AG20443 (cell line): ENCODE measurements around the gene UVRAG.

Experiments used
- DNase-seq: peaks from one replicate; pipeline ENCODE4 v3.0.0; 2012; ENCODE audit warnings: low spot score, mixed read lengths

Gene UVRAG

GRCh38 chr11:76152741-76153570 lies 337.9 kb downstream of the UVRAG start:
- DNase-seq = no peak

DNA sequence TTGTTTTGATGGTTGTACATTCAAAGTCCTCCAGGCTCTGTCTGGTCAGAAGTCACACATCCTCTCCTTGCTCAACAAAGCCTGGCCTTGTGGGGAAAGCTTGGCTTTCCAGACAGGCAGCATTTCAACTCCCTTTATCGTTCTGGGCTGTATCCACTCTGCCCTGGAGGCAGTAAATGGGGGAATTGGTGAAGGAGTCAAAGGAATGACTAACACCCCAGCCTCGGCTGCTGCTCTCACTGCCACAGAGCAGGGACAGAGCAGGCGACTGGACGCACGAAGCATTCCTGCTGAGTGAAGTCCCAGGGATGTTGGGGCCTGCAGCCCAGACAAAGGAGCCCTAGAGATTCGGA lies 338.5 kb downstream of the UVRAG start:
- DNase-seq = peak; percentile 89

DNA sequence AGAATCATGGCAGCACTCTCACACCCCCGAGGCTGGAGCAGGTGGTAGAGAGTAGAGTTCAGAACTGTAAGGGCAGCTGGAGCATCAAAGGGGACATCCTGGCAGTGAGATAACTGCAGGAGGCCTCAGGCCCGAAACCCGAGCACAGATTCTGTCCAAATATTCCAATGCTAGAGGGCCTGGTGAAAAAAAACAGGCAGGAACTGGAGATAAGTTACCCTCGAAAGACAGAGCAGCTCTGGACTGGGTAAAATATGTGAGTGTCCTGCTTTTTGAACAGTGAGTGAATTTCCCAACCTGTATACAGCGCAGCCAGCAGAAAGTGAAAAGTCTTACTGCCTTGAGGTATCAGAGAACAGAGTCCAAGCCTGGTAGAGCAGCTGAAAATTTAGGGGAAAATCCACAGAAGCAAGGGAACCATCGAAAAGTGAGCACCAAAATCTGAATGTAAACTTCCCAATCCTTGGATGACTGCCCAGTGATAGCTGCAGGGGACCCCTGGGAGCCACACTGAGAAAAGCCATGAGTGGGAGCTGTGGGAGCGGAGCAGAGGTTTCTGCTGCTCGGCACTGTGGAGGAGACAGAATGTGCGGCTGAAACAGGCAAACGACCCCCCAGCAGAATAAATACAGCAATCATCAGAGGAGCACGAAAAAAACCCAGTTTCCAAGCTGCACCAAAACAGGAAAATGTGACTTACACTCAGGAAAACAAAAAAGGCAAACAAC lies 340.7 kb downstream of the UVRAG start:
- no peak for DNase-seq

- DNase-seq = no peak
These were observed 342.0 kb downstream of the UVRAG start for GRCh38 chr11:76156971-76157427.

- no peak for DNase-seq
These were observed 342.9 kb downstream of the UVRAG start for GRCh38 chr11:76157891-76158290.

GRCh38 chr11:76158394-76159302 lies 343.6 kb downstream of the UVRAG start:
- DNase-seq = no peak

- DNase-seq = no peak
These were observed 344.4 kb downstream of the UVRAG start for GRCh38 chr11:76159303-76159937.

- no peak for DNase-seq
These were observed 345.1 kb downstream of the UVRAG start for GRCh38 chr11:76159983-76160661.

- no peak for DNase-seq
These were observed 345.8 kb downstream of the UVRAG start for GRCh38 chr11:76160856-76161255.

DNA sequence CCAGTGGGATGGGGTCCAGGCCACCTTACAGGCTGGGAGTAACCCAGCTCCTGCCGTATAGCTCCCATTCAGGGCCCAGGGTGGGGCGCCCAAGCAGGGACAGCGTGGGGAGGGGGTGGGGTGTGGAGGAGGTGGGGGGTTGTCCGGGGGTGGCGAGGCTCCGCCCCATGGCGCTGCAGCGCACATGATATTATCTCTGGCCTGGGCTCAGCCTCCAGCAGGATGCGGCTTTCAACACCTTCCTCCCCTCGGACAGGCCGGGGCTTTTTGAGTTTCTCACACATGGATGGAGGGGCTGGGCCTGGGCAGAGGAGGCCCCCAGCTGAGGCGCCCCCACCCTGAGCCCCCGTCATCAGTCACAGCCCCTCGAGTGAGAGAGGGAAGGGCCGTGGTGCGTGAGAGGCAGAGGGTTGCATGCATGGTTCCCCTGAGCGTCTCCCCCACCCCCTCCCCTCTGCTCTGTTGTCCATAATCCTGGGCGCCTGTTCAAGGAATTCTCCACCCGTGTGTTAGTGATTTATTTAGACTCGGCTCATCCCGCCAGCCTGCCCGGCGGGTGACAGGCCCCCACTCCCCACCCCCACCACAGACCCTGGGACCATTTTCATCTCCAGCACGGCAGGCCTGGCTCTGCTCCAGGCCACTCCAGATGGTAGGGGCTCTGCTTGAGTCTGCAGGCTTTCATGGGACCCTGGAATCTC lies 346.4 kb downstream of the UVRAG start:
- peak; percentile 76 for DNase-seq

GRCh38 chr11:76162336-76163288 lies 347.6 kb downstream of the UVRAG start:
- no peak for DNase-seq

GRCh38 chr11:76163289-76163880 lies 348.4 kb downstream of the UVRAG start:
- no peak for DNase-seq

- no peak for DNase-seq
These were observed 349.1 kb downstream of the UVRAG start for GRCh38 chr11:76164081-76164480.

DNA sequence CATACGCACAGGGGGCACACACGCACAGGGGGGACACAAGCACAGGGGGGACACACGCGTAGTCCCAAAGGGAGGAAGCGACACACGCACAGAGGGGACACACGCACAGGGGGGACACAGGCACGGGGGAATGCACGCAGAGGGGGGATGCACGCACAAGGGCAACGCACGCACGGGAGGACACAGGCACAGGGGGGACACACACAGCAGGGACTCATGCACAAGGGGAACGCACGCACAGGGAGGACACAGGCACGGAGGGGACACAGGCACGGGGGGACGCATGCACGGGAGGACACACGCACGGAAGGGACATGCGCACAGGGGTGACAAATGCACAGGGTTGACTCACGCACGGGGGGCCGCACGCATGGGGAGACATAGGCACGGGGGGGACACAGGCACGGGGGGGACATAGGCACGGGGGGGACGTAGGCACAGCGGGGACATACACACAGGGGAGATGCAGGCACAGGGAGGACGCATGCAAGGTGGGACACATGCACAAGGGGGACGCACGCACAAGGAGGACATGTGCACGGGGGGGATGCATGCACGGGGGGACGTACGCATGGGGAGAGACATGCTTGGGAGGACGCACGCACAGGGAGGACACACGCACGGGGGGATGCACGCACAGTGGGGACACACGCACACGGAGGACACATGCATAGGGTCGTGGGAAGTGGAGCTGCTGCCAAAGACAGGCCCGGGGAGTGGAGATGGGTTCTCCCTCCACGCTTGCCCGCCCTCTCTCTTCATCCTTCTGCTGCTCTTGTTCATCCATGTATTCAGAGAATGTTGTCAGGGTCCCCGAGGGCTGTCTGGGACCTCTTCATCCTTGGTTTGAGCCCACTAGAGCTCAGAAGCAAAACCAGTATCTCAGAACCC lies 350.1 kb downstream of the UVRAG start:
- no peak for DNase-seq

DNA sequence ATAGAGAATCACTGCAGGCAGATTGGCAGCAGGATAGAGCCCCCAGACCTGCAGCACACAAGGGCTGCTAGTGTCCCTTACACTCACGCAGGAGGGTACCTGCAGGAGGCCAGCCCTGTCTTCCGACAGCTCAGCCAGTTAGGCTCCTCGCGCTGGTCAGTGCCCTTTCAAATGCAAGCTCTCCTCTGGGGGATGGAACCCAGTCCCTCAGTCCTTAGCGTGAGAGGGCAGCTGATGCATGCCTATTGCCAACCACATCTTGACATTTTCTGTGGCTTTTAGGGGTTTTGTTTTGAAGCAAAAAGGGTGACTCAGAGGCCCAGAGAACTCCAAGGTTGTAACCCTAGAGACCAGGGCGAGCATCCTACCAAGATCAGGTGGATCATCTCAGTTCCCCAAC lies 351.3 kb downstream of the UVRAG start:
- no peak for DNase-seq

GRCh38 chr11:76167590-76167989 lies 352.6 kb downstream of the UVRAG start:
- peak; percentile 48 for DNase-seq

GRCh38 chr11:76169473-76169896 lies 354.5 kb downstream of the UVRAG start:
- no peak for DNase-seq

DNA sequence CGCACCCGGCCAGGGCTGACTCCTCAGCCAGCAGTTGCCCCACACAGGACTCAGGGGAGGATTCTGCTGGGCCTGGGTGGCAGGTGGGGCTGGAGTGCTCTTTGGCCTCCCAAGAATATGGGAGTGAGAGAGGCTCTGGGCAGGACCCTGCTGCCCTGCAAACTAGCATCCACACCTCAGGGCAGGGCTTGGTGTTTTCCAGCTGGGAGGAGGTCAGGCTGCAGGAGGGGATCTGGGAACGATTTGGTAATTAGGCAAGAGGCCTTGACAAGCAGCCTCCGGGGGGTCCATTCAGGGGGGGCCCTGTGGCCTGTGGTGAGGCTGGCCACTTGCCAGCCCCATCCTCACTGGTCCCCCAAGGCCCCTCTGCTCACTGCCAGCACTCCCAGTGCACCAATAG lies 355.5 kb downstream of the UVRAG start:
- no peak for DNase-seq
